Stimulated activated CD8-positive, alpha-beta memory T cell treated with anti-CD3 and anti-CD28 coated beads, Interleukin-7, amount 100 ng/mL, for 4 hours (primary cell): Measurements from ENCODE around the gene VRK1.

ENCODE experiments used
- DNase-seq, 2 donors: peaks; one replicate each; pipeline ENCODE4 v3.0.0-alpha.2; 2020; ENCODE audit warnings: low read depth in 2 of 2

Gene VRK1

DNA sequence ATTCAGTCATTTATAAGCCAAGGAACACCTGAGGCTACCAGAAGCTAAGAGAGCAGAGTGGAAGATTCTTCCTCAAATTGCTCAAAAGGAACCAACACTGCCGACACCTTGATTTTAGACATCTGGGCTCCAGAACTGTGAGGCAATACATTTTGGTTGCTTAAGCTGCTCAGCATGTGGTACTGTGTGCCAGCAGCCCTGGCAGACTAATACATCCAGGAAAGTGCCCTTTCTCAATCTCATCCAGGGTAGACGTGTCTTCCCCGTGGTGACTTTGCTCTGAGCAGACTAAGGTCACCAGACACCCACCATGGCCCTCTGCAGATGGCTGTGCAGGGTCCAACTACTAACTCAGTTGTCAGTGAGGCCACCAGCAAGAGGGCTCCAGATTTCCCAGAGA is 122.8 kb downstream of the VRK1 start:
- DNase-seq, result no peak

DNA sequence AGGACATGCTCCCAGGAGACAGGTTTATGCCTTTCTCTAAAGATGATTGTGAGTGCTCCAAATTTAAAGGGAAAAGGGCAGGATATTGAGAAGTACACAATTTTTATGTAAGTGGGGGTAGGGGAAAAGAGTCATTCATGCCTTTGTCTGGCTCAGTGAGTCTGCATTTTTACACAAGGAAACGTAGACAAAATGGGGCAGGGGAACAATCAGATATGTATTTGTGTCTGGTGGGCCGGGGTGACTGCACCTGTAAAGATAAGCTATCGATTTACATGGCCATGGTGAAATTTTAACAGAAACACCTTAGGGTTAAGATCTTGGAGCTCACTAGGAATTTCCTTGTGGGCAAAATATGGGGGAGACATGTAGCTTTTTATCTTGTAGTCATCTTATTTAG is 123.6 kb downstream of the VRK1 start:
- no peak for DNase-seq

DNA sequence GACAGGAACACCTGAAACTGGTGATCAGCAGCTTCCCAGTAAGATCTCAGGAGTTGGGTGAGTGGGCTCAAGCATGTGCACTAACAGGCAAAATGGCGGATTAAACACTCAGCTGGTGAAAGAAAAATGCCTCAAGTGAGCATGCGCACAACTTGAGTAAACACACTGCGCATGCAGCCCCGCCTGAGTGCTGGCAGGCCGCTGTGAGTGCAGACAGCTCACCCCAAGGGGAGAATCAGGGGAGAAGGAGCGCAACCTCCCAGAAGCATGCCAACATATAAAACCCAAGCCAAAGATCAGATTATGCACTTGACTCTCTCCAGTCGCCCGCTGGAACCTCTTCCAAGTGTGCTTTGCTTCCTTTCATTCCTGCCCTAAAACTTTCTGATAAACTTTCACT is 125.8 kb downstream of the VRK1 start:
- no peak for DNase-seq

DNA sequence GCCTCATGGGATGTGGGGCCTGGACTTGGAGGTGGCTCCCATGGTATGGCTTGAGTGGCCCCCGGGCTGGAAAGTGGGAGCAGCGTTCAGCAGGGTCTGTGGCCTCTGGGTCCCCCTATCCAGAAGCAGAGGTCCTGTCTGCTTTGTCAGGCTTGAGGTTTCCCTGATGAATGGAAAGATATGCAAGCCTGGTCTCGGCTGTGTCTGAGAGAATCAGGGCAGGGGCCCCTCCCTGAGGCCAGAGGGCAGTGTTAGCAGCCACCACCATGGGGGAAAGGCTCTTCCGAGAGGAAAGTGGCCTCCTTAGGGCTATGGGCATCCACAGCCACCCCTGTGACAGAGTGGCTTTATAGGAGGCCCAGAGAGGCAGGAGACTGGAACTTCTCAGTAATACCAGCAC is 128.2 kb downstream of the VRK1 start:
- DNase-seq, result no peak

DNA sequence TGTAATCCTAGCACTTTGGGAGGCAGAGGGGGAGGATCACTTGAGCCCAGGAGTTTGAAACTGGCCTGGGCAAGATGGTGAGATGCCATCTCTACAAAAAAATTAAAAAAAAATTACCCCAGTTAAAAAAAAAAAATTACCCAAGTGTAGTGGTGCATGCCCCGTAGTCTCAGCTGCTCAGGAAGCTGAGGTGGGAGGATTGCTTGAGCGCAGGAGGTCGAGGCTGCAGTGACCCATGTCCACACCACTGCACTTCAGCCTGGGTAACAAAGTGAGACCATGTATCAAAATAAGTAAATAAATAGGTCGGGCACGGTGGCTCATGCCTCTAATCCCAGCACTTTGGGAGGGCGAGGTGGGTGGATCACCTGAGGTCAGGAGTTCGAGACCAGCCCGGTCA is 128.8 kb downstream of the VRK1 start:
- no peak for DNase-seq

DNA sequence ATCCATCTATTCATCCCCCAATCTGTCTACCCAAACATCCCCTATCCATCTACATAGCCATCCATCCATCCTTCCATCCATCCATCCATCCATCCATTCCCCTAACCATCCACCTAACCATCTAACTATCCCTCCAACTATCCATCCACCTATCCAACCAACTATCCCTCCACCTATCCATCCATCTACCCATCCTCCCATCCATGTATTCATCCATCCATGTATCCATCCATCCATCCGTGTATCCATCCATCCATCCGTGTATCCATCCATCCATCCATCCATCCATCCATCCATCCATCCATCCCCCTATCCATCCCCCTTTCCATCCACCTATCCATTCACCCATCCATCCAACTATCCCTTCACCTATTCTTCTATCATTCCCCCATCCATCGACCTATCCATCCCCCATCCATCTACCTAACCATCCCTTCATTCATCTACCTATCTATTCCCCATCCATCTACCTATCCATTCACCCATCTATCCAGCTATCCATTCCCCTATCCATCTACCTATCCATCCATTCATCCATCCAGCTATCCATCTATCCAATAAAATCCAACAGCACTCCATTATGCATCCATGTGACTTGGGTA is 131.7 kb downstream of the VRK1 start:
- no peak for DNase-seq

DNA sequence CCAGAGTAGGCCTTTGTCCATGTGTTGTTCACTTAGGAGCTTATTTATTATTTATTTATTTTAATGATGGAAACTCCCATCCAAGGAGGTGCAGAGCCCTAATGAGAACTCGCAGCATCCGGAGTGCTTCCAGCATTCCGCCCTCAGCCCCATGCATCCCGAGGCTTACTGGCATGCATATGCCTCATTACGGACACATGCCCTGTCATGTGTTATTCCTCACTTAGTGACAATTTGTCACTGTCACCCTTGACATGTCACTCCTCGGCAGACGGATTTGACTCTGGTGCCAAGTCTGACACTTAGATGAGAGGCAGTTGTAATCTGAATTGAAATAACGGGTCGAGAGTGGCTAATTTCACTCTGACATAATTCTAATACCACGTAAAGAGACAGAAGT is 132.8 kb downstream of the VRK1 start:
- DNase-seq, result no peak

DNA sequence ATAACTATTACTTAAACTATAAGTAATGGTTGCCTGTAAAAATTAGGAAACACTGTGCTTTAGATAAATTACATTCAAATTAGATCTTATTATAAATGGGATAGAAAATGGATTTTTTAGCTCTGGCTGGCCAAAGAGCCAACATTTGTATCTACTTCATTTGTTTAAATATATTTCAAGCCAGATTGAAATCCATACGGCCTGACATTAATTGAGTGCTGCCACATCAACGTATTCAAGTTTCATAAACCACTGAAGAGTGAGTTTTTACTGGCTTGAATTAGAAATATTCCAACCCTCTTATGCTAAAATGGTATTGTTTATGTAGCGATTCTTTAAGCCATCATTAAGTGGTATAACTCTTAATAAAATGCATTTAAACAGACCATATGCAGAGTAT is 133.3 kb downstream of the VRK1 start:
- DNase-seq, result no peak
